ENCODE measurements around the gene PROM2.

PROM2 gene

GRCh38 chr2:95305380-95306061 is 31.3 kb downstream of the PROM2 start:
- TF ChIP-seq YY1 (IDR thresholded peaks at IDR 0.05; ENCODE audit: low read depth) (no peak), TAF1 (IDR thresholded peaks at IDR 0.05; ENCODE audit: low read depth) (no peak), USF1 (IDR thresholded peaks at IDR 0.05) (no peak), EGR1 (IDR thresholded peaks at IDR 0.05) (no peak), RAD21 (IDR thresholded peaks at IDR 0.05; ENCODE audit: low read depth) (no peak), EP300 (IDR thresholded peaks at IDR 0.05; ENCODE audit: borderline replicate concordance) (no peak), ZBTB7A (IDR thresholded peaks at IDR 0.05; ENCODE audit: low read depth) (no peak), CEBPB (IDR thresholded peaks at IDR 0.05) (no peak), TEAD4 (IDR thresholded peaks at IDR 0.05) (no peak), CREB1 (IDR thresholded peaks at IDR 0.05; ENCODE audit: low read depth) (no peak), TCF12 (IDR thresholded peaks at IDR 0.05; ENCODE audit: low read depth) (no peak), FOXM1 (IDR thresholded peaks at IDR 0.05; ENCODE audit: borderline replicate concordance, low read depth) (no peak), NFIC (IDR thresholded peaks at IDR 0.05) (no peak)
- TF ChIP-seq, protein P1, sequence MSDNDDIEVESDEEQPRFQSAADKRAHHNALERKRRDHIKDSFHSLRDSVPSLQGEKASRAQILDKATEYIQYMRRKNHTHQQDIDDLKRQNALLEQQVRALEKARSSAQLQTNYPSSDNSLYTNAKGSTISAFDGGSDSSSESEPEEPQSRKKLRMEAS (IDR thresholded peaks at IDR 0.05), result no peak
- TF ChIP-seq, protein P2, sequence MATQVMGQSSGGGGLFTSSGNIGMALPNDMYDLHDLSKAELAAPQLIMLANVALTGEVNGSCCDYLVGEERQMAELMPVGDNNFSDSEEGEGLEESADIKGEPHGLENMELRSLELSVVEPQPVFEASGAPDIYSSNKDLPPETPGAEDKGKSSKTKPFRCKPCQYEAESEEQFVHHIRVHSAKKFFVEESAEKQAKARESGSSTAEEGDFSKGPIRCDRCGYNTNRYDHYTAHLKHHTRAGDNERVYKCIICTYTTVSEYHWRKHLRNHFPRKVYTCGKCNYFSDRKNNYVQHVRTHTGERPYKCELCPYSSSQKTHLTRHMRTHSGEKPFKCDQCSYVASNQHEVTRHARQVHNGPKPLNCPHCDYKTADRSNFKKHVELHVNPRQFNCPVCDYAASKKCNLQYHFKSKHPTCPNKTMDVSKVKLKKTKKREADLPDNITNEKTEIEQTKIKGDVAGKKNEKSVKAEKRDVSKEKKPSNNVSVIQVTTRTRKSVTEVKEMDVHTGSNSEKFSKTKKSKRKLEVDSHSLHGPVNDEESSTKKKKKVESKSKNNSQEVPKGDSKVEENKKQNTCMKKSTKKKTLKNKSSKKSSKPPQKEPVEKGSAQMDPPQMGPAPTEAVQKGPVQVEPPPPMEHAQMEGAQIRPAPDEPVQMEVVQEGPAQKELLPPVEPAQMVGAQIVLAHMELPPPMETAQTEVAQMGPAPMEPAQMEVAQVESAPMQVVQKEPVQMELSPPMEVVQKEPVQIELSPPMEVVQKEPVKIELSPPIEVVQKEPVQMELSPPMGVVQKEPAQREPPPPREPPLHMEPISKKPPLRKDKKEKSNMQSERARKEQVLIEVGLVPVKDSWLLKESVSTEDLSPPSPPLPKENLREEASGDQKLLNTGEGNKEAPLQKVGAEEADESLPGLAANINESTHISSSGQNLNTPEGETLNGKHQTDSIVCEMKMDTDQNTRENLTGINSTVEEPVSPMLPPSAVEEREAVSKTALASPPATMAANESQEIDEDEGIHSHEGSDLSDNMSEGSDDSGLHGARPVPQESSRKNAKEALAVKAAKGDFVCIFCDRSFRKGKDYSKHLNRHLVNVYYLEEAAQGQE (IDR thresholded peaks at IDR 0.05; ENCODE audit: low read depth), result no peak

- TF ChIP-seq RAD21 (IDR thresholded peaks at IDR 0.05; ENCODE audit: low read depth) (no peak), CEBPB (IDR thresholded peaks at IDR 0.05) (no peak), CREB1 (IDR thresholded peaks at IDR 0.05; ENCODE audit: low read depth) (no peak), EP300 (IDR thresholded peaks at IDR 0.05; ENCODE audit: borderline replicate concordance) (no peak), TEAD4 (IDR thresholded peaks at IDR 0.05) (no peak), USF1 (IDR thresholded peaks at IDR 0.05) (no peak), YY1 (IDR thresholded peaks at IDR 0.05; ENCODE audit: low read depth) (no peak), EGR1 (IDR thresholded peaks at IDR 0.05) (no peak)
Measured at GRCh38 chr2:95306336-95306895, 32.2 kb downstream of the PROM2 start.

GRCh38 chr2:95307036-95307435 is 32.8 kb downstream of the PROM2 start:
- TF ChIP-seq TEAD4 (IDR thresholded peaks at IDR 0.05) (no peak), EGR1 (IDR thresholded peaks at IDR 0.05) (no peak), TAF1 (IDR thresholded peaks at IDR 0.05; ENCODE audit: low read depth) (no peak), CREB1 (IDR thresholded peaks at IDR 0.05; ENCODE audit: low read depth) (no peak), EP300 (IDR thresholded peaks at IDR 0.05; ENCODE audit: borderline replicate concordance) (no peak), NFIC (IDR thresholded peaks at IDR 0.05) (no peak)
- TF ChIP-seq, protein P1 (IDR thresholded peaks at IDR 0.05), result no peak

GRCh38 chr2:95307878-95308277 is 33.6 kb downstream of the PROM2 start:
- TF ChIP-seq CREB1 (IDR thresholded peaks at IDR 0.05; ENCODE audit: low read depth), result no peak
- no peak for TF ChIP-seq ZBTB7A (IDR thresholded peaks at IDR 0.05; ENCODE audit: low read depth)
- TF ChIP-seq TEAD4 (IDR thresholded peaks at IDR 0.05), result no peak
- no peak for TF ChIP-seq RAD21 (IDR thresholded peaks at IDR 0.05; ENCODE audit: low read depth)
- no peak for TF ChIP-seq YY1 (IDR thresholded peaks at IDR 0.05; ENCODE audit: low read depth)
- TF ChIP-seq, protein P1 (IDR thresholded peaks at IDR 0.05), result no peak
- TF ChIP-seq EP300 (IDR thresholded peaks at IDR 0.05; ENCODE audit: borderline replicate concordance), result no peak
- no peak for TF ChIP-seq EGR1 (IDR thresholded peaks at IDR 0.05)
- TF ChIP-seq, protein P2 (IDR thresholded peaks at IDR 0.05; ENCODE audit: low read depth), result no peak
- TF ChIP-seq TCF12 (IDR thresholded peaks at IDR 0.05; ENCODE audit: low read depth), result no peak
- no peak for TF ChIP-seq TAF1 (IDR thresholded peaks at IDR 0.05; ENCODE audit: low read depth)
- TF ChIP-seq CEBPB (IDR thresholded peaks at IDR 0.05), result no peak
- TF ChIP-seq USF1 (IDR thresholded peaks at IDR 0.05), result no peak
- no peak for TF ChIP-seq NFIC (IDR thresholded peaks at IDR 0.05)
- no peak for TF ChIP-seq FOXM1 (IDR thresholded peaks at IDR 0.05; ENCODE audit: borderline replicate concordance, low read depth)
